Measurements from ENCODE around the gene CCAR1.

DNA sequence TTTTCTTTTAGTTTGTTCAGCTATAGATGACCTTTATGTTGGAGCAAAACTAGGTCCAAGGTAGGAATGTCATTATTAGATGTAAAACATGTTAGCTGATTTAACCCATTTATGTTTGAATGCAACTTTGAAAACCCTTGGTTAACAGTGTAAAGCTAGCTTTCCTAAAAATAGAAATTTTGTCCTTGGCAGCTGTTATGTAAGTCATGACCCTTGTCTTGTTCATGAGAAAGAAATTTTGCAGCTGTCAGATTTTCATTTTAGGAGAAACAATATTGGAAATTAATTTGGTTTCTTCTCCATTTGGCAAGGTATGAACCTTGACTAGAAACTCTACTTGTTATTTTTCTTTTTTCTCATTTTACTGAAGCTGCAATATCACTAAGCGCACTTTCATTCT is 23.9 kb upstream of the CCAR1 start:
- TF ChIP-seq CTCF (conservative IDR thresholded peaks at IDR 0.05 in 1 of 2, IDR thresholded peaks at IDR 0.05 in 1 of 2; ENCODE audit: extremely low read depth in 1 of 2, insufficient read depth in 1 of 2, low read depth in 1 of 2, low read length in 2 of 2) = no peak
- no peak for TF ChIP-seq EZH2 (IDR thresholded peaks at IDR 0.05; ENCODE audit: borderline replicate concordance, low read length)
